ENCODE results near the gene SNRNP25. TPM values are rescaled to one million over a fixed set of nuclear protein-coding genes. Genes with fewer than 3 reads are reported as not detected.

Gene SNRNP25
- total RNA-seq, 1 donor: 15.8 TPM

- TF ChIP-seq CTCF (IDR thresholded peaks at IDR 0.05; ENCODE audit: insufficient read depth, low read length): no peak
- H3K4me3 ChIP-seq (ENCODE audit: low read depth, low read length): no peak overlapping the region
- no peak for DNase-seq (ENCODE audit: low read depth)
Measured at GRCh38 chr16:66309-67182, 12.9 kb downstream of the SNRNP25 start.

GRCh38 chr16:67183-67791 lies 13.7 kb downstream of the SNRNP25 start:
- no peak for TF ChIP-seq CTCF (IDR thresholded peaks at IDR 0.05; ENCODE audit: insufficient read depth, low read length)
- no peak for DNase-seq (ENCODE audit: low read depth)
- no peak overlapping the region for H3K4me3 ChIP-seq (ENCODE audit: low read depth, low read length)

- H3K4me3 ChIP-seq (ENCODE audit: low read depth, low read length): no peak overlapping the region
- TF ChIP-seq CTCF (IDR thresholded peaks at IDR 0.05; ENCODE audit: insufficient read depth, low read length): no peak
- peak; percentile 27 for DNase-seq (ENCODE audit: low read depth)
Measured at GRCh38 chr16:67884-68789, 14.5 kb downstream of the SNRNP25 start.

- no peak for TF ChIP-seq CTCF (IDR thresholded peaks at IDR 0.05; ENCODE audit: insufficient read depth, low read length)
Measured at GRCh38 chr16:69181-69580, 15.6 kb downstream of the SNRNP25 start.

GRCh38 chr16:71210-71539 lies 17.5 kb downstream of the SNRNP25 start:
- DNase-seq (ENCODE audit: low read depth): no peak
- no peak for TF ChIP-seq CTCF (IDR thresholded peaks at IDR 0.05; ENCODE audit: insufficient read depth, low read length)
- H3K4me3 ChIP-seq (ENCODE audit: low read depth, low read length): peak overlapping the region; percentile 68

More at GRCh38 chr16:69181-69580, 15.6 kb downstream of the SNRNP25 start:
- no peak overlapping the region for H3K4me3 ChIP-seq (ENCODE audit: low read depth, low read length)
- no peak for DNase-seq (ENCODE audit: low read depth)

GRCh38 chr16:71540-72401 lies 18.1 kb downstream of the SNRNP25 start:
- DNase-seq (ENCODE audit: low read depth): peak; percentile 68
- peak overlapping the region; percentile 68 for H3K4me3 ChIP-seq (ENCODE audit: low read depth, low read length)
- peak; percentile 15 for TF ChIP-seq CTCF (IDR thresholded peaks at IDR 0.05; ENCODE audit: insufficient read depth, low read length)
